ENCODE measurements around the gene CABP1.
"Not testable (repeated sequence)": the region's sequence is repeated elsewhere in the genome, so short reads cannot be mapped to it uniquely, and the experiment has no call there.

CABP1 gene

GRCh38 chr12:120639771-120640721 is at the start of gene CABP1:
CABP1 (plus strand) TSS chr12:120640626; CDS start chr12:120640686, 60 bp downstream.
- peak; percentile 41 for DNase-seq (ENCODE audit: low spot score)

- no peak for DNase-seq (ENCODE audit: low spot score)
Observed at GRCh38 chr12:120590741-120591407, 49.6 kb upstream of the CABP1 start.

GRCh38 chr12:120592121-120593049 is 48.0 kb upstream of the CABP1 start:
- no peak for DNase-seq (ENCODE audit: low spot score)

- DNase-seq (ENCODE audit: low spot score): no peak
Observed at GRCh38 chr12:120596901-120597300, 43.5 kb upstream of the CABP1 start.

GRCh38 chr12:120597861-120598260 is 42.6 kb upstream of the CABP1 start:
- DNase-seq (ENCODE audit: low spot score): no peak

GRCh38 chr12:120598674-120599463 is 41.6 kb upstream of the CABP1 start:
- no peak for DNase-seq (ENCODE audit: low spot score)

- DNase-seq (ENCODE audit: low spot score): no peak
Observed at GRCh38 chr12:120599672-120600552, 40.5 kb upstream of the CABP1 start.

GRCh38 chr12:120602416-120602815 is 38.0 kb upstream of the CABP1 start:
- DNase-seq (ENCODE audit: low spot score): not testable (repeated sequence)

- no peak for DNase-seq (ENCODE audit: low spot score)
Observed at GRCh38 chr12:120610560-120610959, 29.9 kb upstream of the CABP1 start.

- DNase-seq (ENCODE audit: low spot score): not testable (repeated sequence)
Observed at GRCh38 chr12:120611534-120611933, 28.9 kb upstream of the CABP1 start.

GRCh38 chr12:120614848-120615247 is 25.6 kb upstream of the CABP1 start:
- no peak for DNase-seq (ENCODE audit: low spot score)

GRCh38 chr12:120617193-120617592 is 23.2 kb upstream of the CABP1 start:
- DNase-seq (ENCODE audit: low spot score): not testable (repeated sequence)

- DNase-seq (ENCODE audit: low spot score): not testable (repeated sequence)
Observed at GRCh38 chr12:120617767-120618166, 22.7 kb upstream of the CABP1 start.

GRCh38 chr12:120618954-120619615 is 21.3 kb upstream of the CABP1 start:
- DNase-seq (ENCODE audit: low spot score): no peak

- DNase-seq (ENCODE audit: low spot score): no peak
Observed at GRCh38 chr12:120620624-120621023, 19.8 kb upstream of the CABP1 start.

GRCh38 chr12:120625557-120626419 is 14.6 kb upstream of the CABP1 start:
- peak; percentile 11 for DNase-seq (ENCODE audit: low spot score)

GRCh38 chr12:120628919-120629318 is 11.5 kb upstream of the CABP1 start:
- no peak for DNase-seq (ENCODE audit: low spot score)

GRCh38 chr12:120630104-120630892 is 10.1 kb upstream of the CABP1 start:
- no peak for DNase-seq (ENCODE audit: low spot score)
